ENCODE data around the gene HACE1. TPM values are rescaled to one million over a fixed set of nuclear protein-coding genes. Genes with fewer than 3 reads are reported as not detected.
A peak's percentile ranks its signal among the peaks of the same experiment; 100 is the strongest.

Gene HACE1
- total and polyA plus RNA-seq, 2 donors from 2014 or later: 6.2 to 12.3 TPM

DNA sequence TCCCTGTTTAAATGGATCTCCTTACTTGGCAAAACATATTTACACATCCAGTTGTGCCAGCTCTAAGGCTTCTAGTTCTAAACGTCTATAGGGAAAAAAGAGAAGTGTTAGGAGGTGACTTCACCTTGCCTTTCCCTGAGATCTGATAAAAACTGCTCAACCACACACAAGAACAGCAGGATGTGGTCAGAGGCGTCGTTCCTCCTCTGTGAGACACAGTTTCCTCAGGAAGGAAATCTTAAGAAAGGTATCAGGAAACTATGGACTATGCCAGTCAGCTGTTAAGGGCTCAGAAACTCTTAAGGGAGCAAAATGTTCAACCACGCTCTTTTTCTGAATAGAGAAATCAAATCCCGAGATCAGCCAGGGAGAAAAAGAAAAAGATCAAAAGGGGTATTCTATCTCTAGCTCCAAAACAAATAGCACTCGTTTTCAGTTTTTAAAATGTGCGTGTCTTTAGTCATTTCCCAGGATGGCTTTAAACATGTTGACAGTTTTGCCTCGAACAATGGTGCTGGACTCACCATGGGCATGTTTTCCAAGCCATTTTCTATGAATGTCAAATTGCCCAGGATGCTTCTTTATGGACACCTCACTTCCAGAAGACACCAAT is 154.5 kb downstream of the HACE1 start:
- FAIRE-seq (no peak), DNase-seq (peak in 1 of 5 donors; percentile 35)
- Histone ChIP-seq H3K9ac (ENCODE audit: low read length in 3 of 3) (no peak overlapping the region), H3K4me1 (ENCODE audit: control insufficient read depth in 2 of 3, insufficient read depth in 2 of 3, low read depth in 1 of 3, low read length in 3 of 3) (peaks cover 0 to 11% (median 0%) of the 10 kb centered on the region in 3 donors), H3K27me3 (ENCODE audit: control insufficient read depth, insufficient read depth, low read length) (no peaks in the 10 kb centered on the region), H3K9me3 (ENCODE audit: control insufficient read depth in 2 of 3, insufficient read depth in 1 of 3, low read length in 3 of 3) (no peaks in the 10 kb centered on the region), H3K36me3 (ENCODE audit: control insufficient read depth in 2 of 3, insufficient read depth in 3 of 3, low read length in 3 of 3) (no peaks in the 10 kb centered on the region), H3K27ac (ENCODE audit: low read depth in 2 of 2, low read length in 2 of 2) (peak overlapping the region in 1 of 2 donors; percentile 40), H3K4me3 (ENCODE audit: low read length in 3 of 3) (no peak overlapping the region)
- TF ChIP-seq, protein P1, sequence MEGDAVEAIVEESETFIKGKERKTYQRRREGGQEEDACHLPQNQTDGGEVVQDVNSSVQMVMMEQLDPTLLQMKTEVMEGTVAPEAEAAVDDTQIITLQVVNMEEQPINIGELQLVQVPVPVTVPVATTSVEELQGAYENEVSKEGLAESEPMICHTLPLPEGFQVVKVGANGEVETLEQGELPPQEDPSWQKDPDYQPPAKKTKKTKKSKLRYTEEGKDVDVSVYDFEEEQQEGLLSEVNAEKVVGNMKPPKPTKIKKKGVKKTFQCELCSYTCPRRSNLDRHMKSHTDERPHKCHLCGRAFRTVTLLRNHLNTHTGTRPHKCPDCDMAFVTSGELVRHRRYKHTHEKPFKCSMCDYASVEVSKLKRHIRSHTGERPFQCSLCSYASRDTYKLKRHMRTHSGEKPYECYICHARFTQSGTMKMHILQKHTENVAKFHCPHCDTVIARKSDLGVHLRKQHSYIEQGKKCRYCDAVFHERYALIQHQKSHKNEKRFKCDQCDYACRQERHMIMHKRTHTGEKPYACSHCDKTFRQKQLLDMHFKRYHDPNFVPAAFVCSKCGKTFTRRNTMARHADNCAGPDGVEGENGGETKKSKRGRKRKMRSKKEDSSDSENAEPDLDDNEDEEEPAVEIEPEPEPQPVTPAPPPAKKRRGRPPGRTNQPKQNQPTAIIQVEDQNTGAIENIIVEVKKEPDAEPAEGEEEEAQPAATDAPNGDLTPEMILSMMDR (IDR thresholded peaks at IDR 0.05; ENCODE audit: borderline replicate concordance, extremely low read depth, insufficient read depth): no peak
- intact Hi-C loops (cut with DNase I): no loop called here

DNA sequence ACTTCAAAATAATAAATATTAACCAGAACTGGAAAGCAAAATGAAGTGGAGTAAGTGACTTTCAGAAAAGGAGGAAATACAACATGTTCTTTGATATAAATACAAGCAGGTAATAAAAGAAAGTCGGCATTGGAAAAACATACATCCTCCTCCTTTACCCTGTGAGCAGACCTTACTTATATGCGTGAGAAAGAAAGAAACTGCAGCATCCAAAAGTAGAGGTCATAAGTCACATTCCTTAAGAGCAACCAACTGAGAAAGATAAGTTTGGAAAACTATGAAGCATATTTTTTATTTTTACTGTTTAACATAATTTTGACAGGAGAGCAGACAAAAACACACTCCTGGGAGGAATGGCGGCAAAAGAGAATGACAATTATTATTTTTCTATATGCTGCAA is 155.5 kb downstream of the HACE1 start:
- peaks cover 0 to 11% (median 0%) of the 10 kb centered on the region in 3 donors for H3K4me1 ChIP-seq (ENCODE audit: control insufficient read depth in 2 of 3, insufficient read depth in 2 of 3, low read depth in 1 of 3, low read length in 3 of 3)
- no peaks in the 10 kb centered on the region for H3K36me3 ChIP-seq (ENCODE audit: control insufficient read depth in 2 of 3, insufficient read depth in 3 of 3, low read length in 3 of 3)
- no peak for DNase-seq
- H3K27ac ChIP-seq (ENCODE audit: low read depth in 2 of 2, low read length in 2 of 2): no peak overlapping the region
- H3K4me3 ChIP-seq (ENCODE audit: low read length in 3 of 3): no peak overlapping the region
- no peaks in the 10 kb centered on the region for H3K9me3 ChIP-seq (ENCODE audit: control insufficient read depth in 2 of 3, insufficient read depth in 1 of 3, low read length in 3 of 3)
- no peak overlapping the region for H3K9ac ChIP-seq (ENCODE audit: low read length in 3 of 3)
- no peak for FAIRE-seq
- no peaks in the 10 kb centered on the region for H3K27me3 ChIP-seq (ENCODE audit: control insufficient read depth, insufficient read depth, low read length)
- TF ChIP-seq, protein P1 (IDR thresholded peaks at IDR 0.05; ENCODE audit: borderline replicate concordance, extremely low read depth, insufficient read depth): no peak
- intact Hi-C loops (cut with DNase I): no loop called here

DNA sequence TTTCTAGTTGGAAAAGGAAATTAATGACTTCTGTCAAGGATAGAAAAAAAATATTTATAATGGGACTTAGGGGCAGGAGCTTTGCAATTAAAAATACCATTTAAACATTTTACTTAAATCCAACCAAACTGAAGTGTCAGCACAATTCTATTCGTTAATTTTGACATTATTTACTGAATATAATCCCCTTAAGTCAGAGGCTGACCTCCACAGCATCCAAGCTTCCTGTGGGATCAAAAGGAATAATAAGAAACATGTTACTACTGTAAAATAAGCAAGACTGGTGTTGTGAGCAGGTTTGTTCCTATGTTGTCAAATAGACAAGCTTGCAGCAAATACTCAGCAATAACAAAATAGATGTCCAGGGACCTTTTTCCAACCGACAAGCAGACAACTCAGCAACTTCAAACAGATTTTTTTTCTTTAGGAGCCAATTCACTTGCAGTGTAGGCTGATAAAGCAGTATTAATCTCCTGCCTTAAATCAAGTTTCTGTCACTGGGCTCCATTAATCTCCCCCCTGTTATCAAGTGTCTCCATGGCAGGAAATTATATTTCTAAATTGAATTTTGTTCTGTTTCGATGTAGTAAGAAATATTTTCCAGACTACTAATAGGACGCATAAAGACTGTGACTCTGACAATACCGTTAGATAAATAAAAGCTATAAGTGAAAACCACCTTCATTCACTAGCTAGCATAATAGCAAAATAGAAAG is 157.4 kb downstream of the HACE1 start:
- Histone ChIP-seq H3K9ac (ENCODE audit: low read length in 3 of 3) (no peak overlapping the region), H3K36me3 (ENCODE audit: control insufficient read depth in 2 of 3, insufficient read depth in 3 of 3, low read length in 3 of 3) (no peaks in the 10 kb centered on the region), H3K4me3 (ENCODE audit: low read length in 3 of 3) (no peak overlapping the region), H3K4me1 (ENCODE audit: control insufficient read depth in 2 of 3, insufficient read depth in 2 of 3, low read depth in 1 of 3, low read length in 3 of 3) (peaks cover 0 to 11% (median 0%) of the 10 kb centered on the region in 3 donors), H3K9me3 (ENCODE audit: control insufficient read depth in 2 of 3, insufficient read depth in 1 of 3, low read length in 3 of 3) (no peaks in the 10 kb centered on the region), H3K27ac (ENCODE audit: low read depth in 2 of 2, low read length in 2 of 2) (no peak overlapping the region), H3K27me3 (ENCODE audit: control insufficient read depth, insufficient read depth, low read length) (no peaks in the 10 kb centered on the region)
- DNase-seq (no peak), FAIRE-seq (no peak)
- intact Hi-C loops (cut with DNase I): no loop called here
- TF ChIP-seq, protein P1 (IDR thresholded peaks at IDR 0.05; ENCODE audit: borderline replicate concordance, extremely low read depth, insufficient read depth): no peak
